Gastrocnemius medialis (tissue), 4 donors: ENCODE measurements around the gene SRSF4.

Source experiments
- POLR2A ChIP-seq, 2 donors: fragments of 450-650 bp; IDR thresholded peaks; one replicate each; pipeline ENCODE4 v1.6.1; 2017; ENCODE audit warnings: antibody characterized with exemption in 2 of 2, mild to moderate bottlenecking in 2 of 2, moderate library complexity in 2 of 2
- TF ChIP-seq, protein P1 (sequence below), 5 experiments: fragments of 450-650 bp in 3 of 5; fragments of 200-600 bp in 2 of 5; sonication (generic) in 2 of 5; IDR thresholded peaks in 4 of 5; conservative IDR thresholded peaks in 1 of 5; 1 replicate in 4 of 5; 2 replicates in 1 of 5; pipeline ENCODE4 v1.5.1; 2016 to 2019; ENCODE audit warnings: antibody characterized with exemption in 5 of 5, mild to moderate bottlenecking in 3 of 5, moderate library complexity in 3 of 5

GRCh38 chr1:29125237-29125641, 56.5 kb downstream of the SRSF4 start:
- TF ChIP-seq, protein P1, sequence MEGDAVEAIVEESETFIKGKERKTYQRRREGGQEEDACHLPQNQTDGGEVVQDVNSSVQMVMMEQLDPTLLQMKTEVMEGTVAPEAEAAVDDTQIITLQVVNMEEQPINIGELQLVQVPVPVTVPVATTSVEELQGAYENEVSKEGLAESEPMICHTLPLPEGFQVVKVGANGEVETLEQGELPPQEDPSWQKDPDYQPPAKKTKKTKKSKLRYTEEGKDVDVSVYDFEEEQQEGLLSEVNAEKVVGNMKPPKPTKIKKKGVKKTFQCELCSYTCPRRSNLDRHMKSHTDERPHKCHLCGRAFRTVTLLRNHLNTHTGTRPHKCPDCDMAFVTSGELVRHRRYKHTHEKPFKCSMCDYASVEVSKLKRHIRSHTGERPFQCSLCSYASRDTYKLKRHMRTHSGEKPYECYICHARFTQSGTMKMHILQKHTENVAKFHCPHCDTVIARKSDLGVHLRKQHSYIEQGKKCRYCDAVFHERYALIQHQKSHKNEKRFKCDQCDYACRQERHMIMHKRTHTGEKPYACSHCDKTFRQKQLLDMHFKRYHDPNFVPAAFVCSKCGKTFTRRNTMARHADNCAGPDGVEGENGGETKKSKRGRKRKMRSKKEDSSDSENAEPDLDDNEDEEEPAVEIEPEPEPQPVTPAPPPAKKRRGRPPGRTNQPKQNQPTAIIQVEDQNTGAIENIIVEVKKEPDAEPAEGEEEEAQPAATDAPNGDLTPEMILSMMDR (IDR thresholded peaks at IDR 0.05 in 4 of 5, conservative IDR thresholded peaks at IDR 0.05 in 1 of 5): no peak
- no peak for TF ChIP-seq POLR2A (IDR thresholded peaks at IDR 0.05)
